SJSA1 (cell line): ENCODE measurements around the gene TAF4. TPM values are rescaled to one million over a fixed set of nuclear protein-coding genes. Genes with fewer than 3 reads are reported as not detected.
"Not testable (repeated sequence)": the region's sequence is repeated elsewhere in the genome, so short reads cannot be mapped to it uniquely, and the experiment has no call there.

ENCODE experiments used
- DNase-seq, 2 experiments: peaks; one replicate each; pipeline ENCODE4 v3.0.0-alpha.2; 2015 to 2020; ENCODE audit warnings: low spot score in 2 of 2, low read depth in 1 of 2
- H3K27ac ChIP-seq: fragments of 250-450 bp; sonication (Bioruptor Pico); 2 replicates; pipeline ENCODE4 v1.5.1; 2020; ENCODE audit warnings: mild to moderate bottlenecking, moderate library complexity
- H3K27me3 ChIP-seq: fragments of 250-450 bp; sonication (Bioruptor Pico); replicated peaks from 2 replicates; pipeline ENCODE4 v1.5.1; 2020; ENCODE audit warnings: mild to moderate bottlenecking, moderate library complexity
- H3K36me3 ChIP-seq: fragments of 250-450 bp; sonication (Bioruptor Pico); 2 replicates; pipeline ENCODE4 v1.5.1; 2020; ENCODE audit warnings: mild to moderate bottlenecking
- H3K4me1 ChIP-seq: fragments of 250-450 bp; sonication (Bioruptor Pico); replicated peaks from 2 replicates; pipeline ENCODE4 v1.6.1; 2021; ENCODE audit warnings: mild to moderate bottlenecking
- H3K4me3 ChIP-seq: fragments of 250-450 bp; sonication (Bioruptor Pico); 2 replicates; pipeline ENCODE4 v1.5.1; 2020; ENCODE audit warnings: mild to moderate bottlenecking
- H3K9me3 ChIP-seq: fragments of 250-450 bp; sonication (Bioruptor Pico); replicated peaks from 2 replicates; pipeline ENCODE4 v1.5.1; 2020; ENCODE audit warnings: mild to moderate bottlenecking
- total RNA-seq: library from RNA; depleted of rRNA; stranded (reverse); fragments of >200 nt; shearing (Covaris generic); gene quantifications from 2 replicates; pipeline ENCODE4 v1.2.3, GENCODE V29; 2014

Gene TAF4
- total RNA-seq, 1 experiment from 2014 or later, result 7.1 TPM

- no peaks in the 10 kb centered on the region for H3K27me3 ChIP-seq
- DNase-seq, result peak in 1 of 2 experiments; percentile 26
- no peaks in the 10 kb centered on the region for H3K4me1 ChIP-seq
- H3K4me3 ChIP-seq, result no peak overlapping the region
- no peak overlapping the region for H3K27ac ChIP-seq
- no peaks in the 10 kb centered on the region for H3K9me3 ChIP-seq
- no peaks in the 10 kb centered on the region for H3K36me3 ChIP-seq
Observed at GRCh38 chr20:61948586-61949362, 116.9 kb downstream of the TAF4 start.

- not testable (repeated sequence) for H3K27me3 ChIP-seq, H3K4me1 ChIP-seq, H3K9me3 ChIP-seq, H3K4me3 ChIP-seq, H3K36me3 ChIP-seq, H3K27ac ChIP-seq
- DNase-seq, result peak in 1 of 2 experiments; percentile 36
Observed at GRCh38 chr20:61948056-61948455, 117.6 kb downstream of the TAF4 start.

- not testable (repeated sequence) for H3K4me3 ChIP-seq
Observed at GRCh38 chr20:61945495-61945894, 120.2 kb downstream of the TAF4 start.

GRCh38 chr20:61944967-61945366 lies 120.7 kb downstream of the TAF4 start:
- H3K9me3 ChIP-seq, H3K4me1 ChIP-seq, H3K27me3 ChIP-seq, H3K36me3 ChIP-seq, H3K4me3 ChIP-seq, H3K27ac ChIP-seq: not testable (repeated sequence)
- peak in 1 of 2 experiments; percentile 14 for DNase-seq

More at GRCh38 chr20:61945495-61945894, 120.2 kb downstream of the TAF4 start:
- not testable (repeated sequence) for H3K27me3 ChIP-seq, H3K27ac ChIP-seq, H3K36me3 ChIP-seq, H3K4me1 ChIP-seq, DNase-seq, H3K9me3 ChIP-seq

GRCh38 chr20:61942526-61942925 lies 123.2 kb downstream of the TAF4 start:
- Histone ChIP-seq H3K36me3 (no peaks in the 10 kb centered on the region), H3K27me3 (peaks cover 10% of the 10 kb centered on the region; the same call in 1 of the 2 replicates)

GRCh38 chr20:61941721-61942405 lies 123.8 kb downstream of the TAF4 start:
- no peak overlapping the region for H3K4me3 ChIP-seq
- H3K36me3 ChIP-seq, result no peaks in the 10 kb centered on the region
- no peaks in the 10 kb centered on the region for H3K4me1 ChIP-seq
- peaks cover 10% of the 10 kb centered on the region; the same call in 1 of the 2 replicates for H3K27me3 ChIP-seq
- no peaks in the 10 kb centered on the region for H3K9me3 ChIP-seq
- DNase-seq, result no peak
- H3K27ac ChIP-seq, result no peak overlapping the region

More at GRCh38 chr20:61942526-61942925, 123.2 kb downstream of the TAF4 start:
- no peak overlapping the region for H3K4me3 ChIP-seq
- no peaks in the 10 kb centered on the region for H3K4me1 ChIP-seq
- DNase-seq, result peak in 1 of 2 experiments; percentile 37
- no peak overlapping the region for H3K27ac ChIP-seq
- no peaks in the 10 kb centered on the region for H3K9me3 ChIP-seq

GRCh38 chr20:61940976-61941720 lies 124.5 kb downstream of the TAF4 start:
- Histone ChIP-seq H3K36me3 (no peaks in the 10 kb centered on the region), H3K4me1 (no peaks in the 10 kb centered on the region), H3K27me3 (peaks cover 10% of the 10 kb centered on the region; the same call in 1 of the 2 replicates), H3K4me3 (no peak overlapping the region), H3K9me3 (no peaks in the 10 kb centered on the region), H3K27ac (no peak overlapping the region)
- DNase-seq, result peak in 1 of 2 experiments; percentile 31

GRCh38 chr20:61940491-61940890 lies 125.2 kb downstream of the TAF4 start:
- no peak overlapping the region for H3K27ac ChIP-seq
- DNase-seq, result peak in 1 of 2 experiments; percentile 23
- no peaks in the 10 kb centered on the region for H3K4me1 ChIP-seq
- peaks cover 10% of the 10 kb centered on the region; the same call in 1 of the 2 replicates for H3K27me3 ChIP-seq
- H3K4me3 ChIP-seq, result no peak overlapping the region
- H3K9me3 ChIP-seq, result no peaks in the 10 kb centered on the region
- no peaks in the 10 kb centered on the region for H3K36me3 ChIP-seq

- no peaks in the 10 kb centered on the region for H3K9me3 ChIP-seq
Observed at GRCh38 chr20:61939691-61940360, 125.9 kb downstream of the TAF4 start.

GRCh38 chr20:61938839-61939690 lies 126.6 kb downstream of the TAF4 start:
- H3K36me3 ChIP-seq, result no peaks in the 10 kb centered on the region
- peak in 1 of 2 experiments; percentile 32 for DNase-seq
- H3K27ac ChIP-seq, result no peak overlapping the region
- H3K4me1 ChIP-seq, result no peaks in the 10 kb centered on the region
- no peaks in the 10 kb centered on the region for H3K9me3 ChIP-seq
- no peak overlapping the region for H3K4me3 ChIP-seq
- H3K27me3 ChIP-seq, result peaks cover 10% of the 10 kb centered on the region; the same call in 1 of the 2 replicates

More at GRCh38 chr20:61939691-61940360, 125.9 kb downstream of the TAF4 start:
- H3K27ac ChIP-seq, result no peak overlapping the region
- no peaks in the 10 kb centered on the region for H3K36me3 ChIP-seq
- DNase-seq, result peak in 1 of 2 experiments; percentile 34
- H3K4me3 ChIP-seq, result no peak overlapping the region
- no peaks in the 10 kb centered on the region for H3K4me1 ChIP-seq
- peaks cover 10% of the 10 kb centered on the region; the same call in 1 of the 2 replicates for H3K27me3 ChIP-seq

- no peaks in the 10 kb centered on the region for H3K4me1 ChIP-seq
- no peaks in the 10 kb centered on the region for H3K36me3 ChIP-seq
- peaks cover 10% of the 10 kb centered on the region; the same call in 1 of the 2 replicates for H3K27me3 ChIP-seq
- H3K9me3 ChIP-seq, result no peaks in the 10 kb centered on the region
- peak in 1 of 2 experiments; percentile 41 for DNase-seq
- no peak overlapping the region for H3K4me3 ChIP-seq
- H3K27ac ChIP-seq, result no peak overlapping the region
Observed at GRCh38 chr20:61937963-61938838, 127.5 kb downstream of the TAF4 start.
